GM18951 (cell line): ENCODE data around the gene GRK4.
A peak's percentile ranks its signal among the peaks of the same experiment; 100 is the strongest.
"Not testable (repeated sequence)": the region's sequence is repeated elsewhere in the genome, so short reads cannot be mapped to it uniquely, and the experiment has no call there.

Source experiments
- POLR2A ChIP-seq: IDR thresholded peaks from 4 replicates; pipeline ENCODE4 v1.6.1; 2011; ENCODE audit warnings: mild to moderate bottlenecking; ENCODE audit not compliant: insufficient read length, insufficient read depth; ENCODE audit errors: extremely low read depth
- in situ Hi-C: fragments of 300-500 bp; cut with MboI; formaldehyde crosslinking; loops from one replicate; pipeline ENCODE4 v1.12.0; 2022; ENCODE audit warnings: low sequenced_read_pairs, mixed read lengths, inconsistent platforms; ENCODE audit not compliant: unreplicated experiment

Gene GRK4

GRCh38 chr4:2963175-2963965, at the start of gene GRK4, which contains the start of gene NOP14:
Gene GRK4, plus strand, starts transcription at chr4:2963571. Its CDS starts 500 bp downstream, at chr4:2964071.
Gene NOP14, minus strand, starts transcription at chr4:2963406. Its CDS starts 87 bp downstream, at chr4:2963319.
- peak; percentile 87 for TF ChIP-seq POLR2A
- in situ Hi-C loops, result no loop called here

- in situ Hi-C loops, result no loop called here
- no peak for TF ChIP-seq POLR2A
Observed at GRCh38 chr4:2914256-2915126, 48.9 kb upstream of the GRK4 start.

- in situ Hi-C loops, result no loop called here
- no peak for TF ChIP-seq POLR2A
Observed at GRCh38 chr4:2915789-2916188, 47.6 kb upstream of the GRK4 start.

DNA sequence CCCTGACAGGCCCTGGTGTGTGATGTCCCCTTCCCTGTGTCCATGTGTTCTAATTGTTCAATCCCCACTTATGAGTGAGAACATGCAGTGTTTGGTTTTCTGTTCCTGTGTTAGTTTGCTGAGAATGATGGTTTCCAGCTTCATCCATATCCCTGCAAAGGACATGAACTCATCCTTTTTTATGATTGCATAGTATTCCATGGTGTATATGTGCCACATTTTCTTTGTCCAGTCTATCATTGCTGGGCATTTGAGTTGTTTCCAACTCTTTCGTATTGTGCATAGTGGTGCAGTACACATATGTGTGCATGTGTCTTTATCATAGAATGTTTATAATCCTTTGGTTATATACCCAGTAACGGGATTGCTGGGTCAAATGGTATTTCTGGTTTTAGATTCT, 46.7 kb upstream of the GRK4 start:
- in situ Hi-C loops, result not testable (repeated sequence)

DNA sequence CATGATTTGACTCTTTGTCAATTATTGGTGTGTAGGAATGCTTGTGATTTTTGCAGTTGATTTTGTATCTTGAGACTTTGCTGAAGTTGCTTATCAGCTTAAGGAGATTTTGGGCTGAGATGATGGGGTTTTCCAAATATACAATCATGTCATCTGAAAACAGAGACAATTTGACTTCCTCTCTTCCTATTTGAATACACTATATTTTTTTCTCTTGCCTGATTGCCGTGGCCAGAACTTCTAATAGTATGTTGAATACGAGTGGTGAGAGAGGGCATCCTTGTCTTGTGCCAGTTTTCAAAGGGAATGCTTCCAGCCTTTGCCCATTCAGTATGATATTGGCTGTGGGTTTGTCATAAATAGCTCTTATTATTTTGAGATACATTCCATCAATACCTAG, 45.1 kb upstream of the GRK4 start:
- in situ Hi-C loops, result not testable (repeated sequence)

DNA sequence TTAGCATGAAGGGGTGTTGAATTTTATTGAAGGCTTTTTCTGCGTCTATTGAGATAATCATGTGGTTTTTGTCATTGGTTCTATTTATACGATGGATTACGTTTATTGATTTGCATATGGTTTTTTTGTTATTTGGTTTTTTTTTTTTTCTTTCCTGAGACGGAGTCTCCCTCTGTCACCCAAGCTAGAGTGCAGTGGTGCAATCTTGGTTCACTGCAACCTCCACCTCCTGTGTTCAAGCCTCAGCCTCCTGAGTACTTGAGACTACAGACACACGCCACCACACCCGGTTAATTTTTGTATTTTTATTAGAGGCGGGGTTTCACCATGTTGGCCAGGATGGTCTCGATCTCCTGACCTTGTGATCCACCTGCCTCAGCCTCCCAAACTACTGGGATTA, 44.7 kb upstream of the GRK4 start:
- in situ Hi-C loops, result not testable (repeated sequence)

DNA sequence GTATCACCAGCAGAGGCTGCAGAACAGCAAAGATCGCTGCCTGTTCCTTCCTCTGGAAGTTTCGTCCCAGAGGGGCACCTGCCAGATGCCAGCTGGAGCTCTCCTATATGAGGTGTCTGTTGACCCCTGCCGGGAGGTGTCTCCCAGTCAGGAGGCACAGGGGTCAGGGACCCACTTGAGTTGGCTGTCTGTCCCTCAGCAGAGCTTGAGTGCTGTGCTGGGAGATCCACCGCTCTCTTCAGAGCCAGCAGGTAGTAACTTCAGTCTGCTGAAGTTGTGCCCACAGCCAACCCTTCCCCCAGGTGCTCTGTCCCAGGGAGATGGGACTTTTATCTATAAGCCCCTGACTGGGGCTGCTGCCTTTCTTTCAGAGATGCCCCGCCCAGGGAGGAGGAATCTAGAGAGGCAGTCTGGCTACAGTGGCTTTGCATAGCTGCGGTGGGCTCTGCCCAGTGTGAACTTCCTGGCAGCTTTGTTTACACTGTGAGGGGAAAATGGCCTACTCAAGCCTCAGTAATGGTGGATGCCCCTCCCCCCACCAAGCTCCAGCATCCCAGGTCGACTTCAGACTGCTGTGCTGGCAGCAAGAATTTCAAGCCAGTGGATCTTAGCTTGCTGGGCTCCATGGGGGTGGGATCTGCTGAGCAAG, 40.8 kb upstream of the GRK4 start:
- in situ Hi-C loops, result not testable (repeated sequence)

- no peak for TF ChIP-seq POLR2A
- in situ Hi-C loops, result no loop called here
Observed at GRCh38 chr4:2923141-2923551, 40.2 kb upstream of the GRK4 start.

DNA sequence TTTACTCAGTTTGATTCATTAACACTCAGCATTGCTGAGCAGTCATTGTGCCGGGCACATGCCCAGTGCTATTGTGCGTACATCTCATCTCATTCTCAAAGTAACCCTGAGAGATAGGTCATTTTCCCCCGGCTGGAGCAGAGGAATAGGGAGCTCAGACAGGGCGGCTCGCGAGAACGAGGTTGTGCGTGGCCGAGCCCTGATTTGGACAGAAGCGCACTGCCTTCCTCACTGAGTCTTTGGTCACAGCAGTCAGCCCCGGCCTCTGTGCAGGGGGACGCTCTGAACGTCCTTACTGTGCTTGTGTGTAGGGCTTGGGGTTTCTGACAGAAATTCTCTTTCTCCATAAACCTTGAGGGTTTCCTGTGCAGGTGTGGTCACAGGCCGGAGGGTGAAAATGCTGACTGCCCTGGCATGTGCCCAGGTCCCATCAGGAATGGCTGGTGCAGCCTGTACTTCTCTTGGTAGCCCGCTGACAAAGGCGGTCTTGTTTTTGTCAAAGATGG, 39.6 kb upstream of the GRK4 start:
- TF ChIP-seq POLR2A, result no peak
- in situ Hi-C loops, result no loop called here

DNA sequence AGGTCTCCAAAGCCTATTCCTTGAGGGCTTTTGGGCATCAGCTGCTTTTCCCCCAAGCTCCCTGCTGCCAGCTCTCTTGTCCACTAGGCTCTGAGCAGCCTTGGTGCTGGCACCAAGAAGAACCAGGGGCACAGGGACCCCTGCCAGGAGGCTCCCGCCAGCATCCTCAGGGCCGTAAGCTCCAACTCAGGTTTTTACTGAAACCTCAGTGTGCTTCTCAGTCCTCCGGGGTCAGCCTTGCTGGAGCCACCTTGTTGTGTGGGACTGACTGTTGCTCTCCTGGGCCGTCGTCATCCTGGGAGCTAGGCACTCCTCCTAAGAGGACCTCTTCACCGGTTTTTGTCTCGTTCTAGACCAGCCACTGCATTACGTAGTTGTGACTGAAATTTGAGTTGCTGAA, 39.1 kb upstream of the GRK4 start:
- no peak for TF ChIP-seq POLR2A
- in situ Hi-C loops, result no loop called here

- no peak for TF ChIP-seq POLR2A
- in situ Hi-C loops, result no loop called here
Observed at GRCh38 chr4:2924765-2925301, 38.5 kb upstream of the GRK4 start.

DNA sequence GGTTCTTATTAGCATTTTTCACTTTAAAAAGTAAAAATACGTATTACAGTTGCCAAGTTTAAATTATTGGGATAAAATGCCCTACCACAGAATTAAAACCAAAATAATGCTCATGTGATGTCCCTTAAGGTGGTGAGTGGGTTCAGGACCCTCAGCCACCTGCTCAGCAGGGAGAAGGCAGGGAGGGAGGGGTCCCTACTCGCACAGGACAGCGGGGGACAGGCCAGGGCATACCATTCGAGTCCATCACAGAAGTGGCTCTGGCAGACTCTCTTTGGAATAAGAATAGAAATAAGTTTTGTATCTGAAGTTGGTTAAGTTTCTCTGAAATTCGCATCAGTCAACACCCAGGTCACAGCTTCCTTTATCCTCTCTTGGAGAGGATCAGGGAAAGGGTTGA, 37.9 kb upstream of the GRK4 start:
- no peak for TF ChIP-seq POLR2A
- in situ Hi-C loops, result no loop called here

DNA sequence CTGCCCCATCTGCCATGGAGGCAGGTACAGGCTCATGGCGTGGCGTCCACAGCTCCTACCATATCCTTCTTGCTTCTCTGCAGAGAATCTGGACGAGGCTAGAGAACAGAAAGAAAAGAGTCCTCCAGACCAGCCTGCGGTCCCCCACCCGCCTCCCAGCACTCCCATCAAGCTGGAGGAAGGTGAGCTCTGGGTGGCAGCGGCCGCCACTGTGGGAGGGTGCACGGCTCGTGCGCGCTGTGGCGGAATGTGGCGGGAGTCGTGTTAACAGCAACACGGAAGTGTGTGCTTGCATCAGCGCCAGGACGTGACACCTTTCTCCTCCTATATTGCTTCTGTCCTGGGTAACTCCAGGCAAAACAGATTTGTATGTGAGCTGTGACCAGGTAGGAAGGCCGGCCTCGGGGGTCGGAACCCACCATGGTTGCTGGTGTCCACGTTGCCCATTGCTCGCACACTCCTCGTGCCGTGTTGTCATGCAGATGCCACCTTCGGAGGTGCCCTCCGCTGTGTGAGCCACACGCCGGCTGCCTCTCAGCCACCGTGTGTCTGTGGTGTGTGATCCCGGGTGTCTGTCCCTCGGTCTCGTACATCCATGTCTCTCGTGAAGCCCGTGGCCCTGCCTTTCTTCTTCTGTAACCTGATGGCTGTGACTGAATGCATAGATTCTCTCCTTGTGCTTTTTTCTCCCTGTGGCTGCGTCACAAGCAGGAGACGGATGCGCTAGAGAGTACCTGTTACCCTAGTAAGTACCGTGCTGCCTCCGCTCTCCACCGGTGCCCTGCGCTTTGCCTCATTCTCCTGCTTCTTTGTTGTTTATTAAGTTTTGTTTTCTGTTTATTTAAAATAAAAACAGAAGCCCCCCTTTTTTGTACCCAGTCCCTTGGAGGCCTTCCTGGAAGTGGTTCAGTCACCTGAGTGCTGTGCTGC, 37.2 kb upstream of the GRK4 start:
- no peak for TF ChIP-seq POLR2A
- in situ Hi-C loops, result no loop called here
